ENCODE measurements around the gene CCDC40. TPM values are rescaled to one million over a fixed set of nuclear protein-coding genes. Genes with fewer than 3 reads are reported as not detected.
A peak's percentile ranks its signal among the peaks of the same experiment; 100 is the strongest.

Gene CCDC40
- total RNA-seq, 1 experiment from 2014 or later: 16.3 TPM

- ChIA-PET POLR2A (interaction anchor here (0.6 kb wide), 1 partner anchor 69 kb away, joined by 3 read pairs; no protein-coding TSS in a partner anchor), CTCF (interaction anchor here (1.7 to 3.7 kb wide), 2 partner anchors 16 to 17 kb away, joined by 9 to 36 read pairs; no protein-coding TSS in a partner anchor)
- H3K27ac Mint-ChIP-seq: no peak overlapping the region
- peaks cover 24% of the 10 kb centered on the region for H3K4me1 Mint-ChIP-seq
- no peak overlapping the region for H3K4me3 Mint-ChIP-seq
- H3K27me3 Mint-ChIP-seq (ENCODE audit: low read depth): no peaks in the 10 kb centered on the region
- ATAC-seq (no peak), DNase-seq (ENCODE audit: low spot score) (no peak)
- no peak for TF ChIP-seq GTF2I (CRISPR knock-in tag; conservative IDR thresholded peaks at IDR 0.05)
- TF ChIP-seq EMX1 (CRISPR knock-in tag; IDR thresholded peaks at IDR 0.05): no peak
- 0 out of 2 replicates have a peak, but pooled peaks have one; percentile 9 for TF ChIP-seq NFE2L1 (CRISPR knock-in tag; IDR thresholded peaks at IDR 0.05)
- TF ChIP-seq HMGA2 (CRISPR knock-in tag; IDR thresholded peaks at IDR 0.05): no peak
- TF ChIP-seq KAT7 (CRISPR knock-in tag; IDR thresholded peaks at IDR 0.05; ENCODE audit: borderline replicate concordance): no peak
- TF ChIP-seq ERG (CRISPR knock-in tag; IDR thresholded peaks at IDR 0.05): no peak
- H3K9me3 Mint-ChIP-seq: peaks cover 5% of the 10 kb centered on the region
- no peaks in the 10 kb centered on the region for H3K36me3 Mint-ChIP-seq
These were observed 12.1 kb upstream of the CCDC40 start for GRCh38 chr17:80024206-80024972.

GRCh38 chr17:80025140-80025539 lies 11.3 kb upstream of the CCDC40 start:
- Mint-ChIP-seq H3K4me1 (peaks cover 18% of the 10 kb centered on the region), H3K27me3 (ENCODE audit: low read depth) (no peaks in the 10 kb centered on the region), H3K36me3 (0 out of 2 replicates have a peak, but pooled peaks cover 2% of the 10 kb centered on the region), H3K27ac (no peak overlapping the region), H3K4me3 (no peak overlapping the region), H3K9me3 (peaks cover 5% of the 10 kb centered on the region)
- DNase-seq (ENCODE audit: low spot score): peak; percentile 45
- POLR2A ChIA-PET: interaction anchor here (0.5 kb wide), 1 partner anchor 207 kb away, joined by 3 read pairs; no protein-coding TSS in a partner anchor
- ATAC-seq: peak; percentile 49
- TF ChIP-seq AR (CRISPR knock-in tag; IDR thresholded peaks at IDR 0.05): no peak
- TF ChIP-seq ARID4B (CRISPR knock-in tag; IDR thresholded peaks at IDR 0.05; ENCODE audit: borderline replicate concordance): no peak
- TF ChIP-seq ZNF138 (CRISPR knock-in tag; conservative IDR thresholded peaks at IDR 0.05): no peak
- TF ChIP-seq CREB1 (CRISPR knock-in tag; IDR thresholded peaks at IDR 0.05): no peak
- no peak for TF ChIP-seq GTF2I (CRISPR knock-in tag; conservative IDR thresholded peaks at IDR 0.05)
- no peak for TF ChIP-seq ESRRA (CRISPR knock-in tag; IDR thresholded peaks at IDR 0.05; ENCODE audit: borderline replicate concordance)
- no peak for TF ChIP-seq ZNF317 (CRISPR knock-in tag; IDR thresholded peaks at IDR 0.05; ENCODE audit: borderline replicate concordance, low read depth)
- TF ChIP-seq ELF4 (CRISPR knock-in tag; IDR thresholded peaks at IDR 0.05; ENCODE audit: low read depth): no peak
- TF ChIP-seq MXD4 (CRISPR knock-in tag; IDR thresholded peaks at IDR 0.05; ENCODE audit: borderline replicate concordance): no peak
- TF ChIP-seq RORB (CRISPR knock-in tag; IDR thresholded peaks at IDR 0.05): no peak
- no peak for TF ChIP-seq ZNF423 (CRISPR knock-in tag; IDR thresholded peaks at IDR 0.05)
- no peak for TF ChIP-seq JUN (CRISPR knock-in tag; IDR thresholded peaks at IDR 0.05)
- TF ChIP-seq SMAD4 (CRISPR knock-in tag; IDR thresholded peaks at IDR 0.05): no peak
- TF ChIP-seq PREB (CRISPR knock-in tag; IDR thresholded peaks at IDR 0.05; ENCODE audit: borderline replicate concordance): no peak
- TF ChIP-seq MAX (CRISPR knock-in tag; IDR thresholded peaks at IDR 0.05): no peak
- CTCF ChIA-PET: interaction anchor here (0.8 to 3.7 kb wide), 2 partner anchors 18 to 20 kb away, joined by 3 to 36 read pairs; no protein-coding TSS in a partner anchor

Data from WTC11 (cell line).